Stimulated activated CD8-positive, alpha-beta memory T cell treated with anti-CD3 and anti-CD28 coated beads, Interleukin-15, amount 100 ng/mL, for 24 hours (primary cell): ENCODE measurements around the gene SLC9B1.
"Not testable (repeated sequence)": the region's sequence is repeated elsewhere in the genome, so short reads cannot be mapped to it uniquely, and the experiment has no call there.

Source experiments
- DNase-seq: peaks from one replicate; pipeline ENCODE4 v3.0.0-alpha.2; 2020; ENCODE audit warnings: low read depth

SLC9B1 gene

DNA sequence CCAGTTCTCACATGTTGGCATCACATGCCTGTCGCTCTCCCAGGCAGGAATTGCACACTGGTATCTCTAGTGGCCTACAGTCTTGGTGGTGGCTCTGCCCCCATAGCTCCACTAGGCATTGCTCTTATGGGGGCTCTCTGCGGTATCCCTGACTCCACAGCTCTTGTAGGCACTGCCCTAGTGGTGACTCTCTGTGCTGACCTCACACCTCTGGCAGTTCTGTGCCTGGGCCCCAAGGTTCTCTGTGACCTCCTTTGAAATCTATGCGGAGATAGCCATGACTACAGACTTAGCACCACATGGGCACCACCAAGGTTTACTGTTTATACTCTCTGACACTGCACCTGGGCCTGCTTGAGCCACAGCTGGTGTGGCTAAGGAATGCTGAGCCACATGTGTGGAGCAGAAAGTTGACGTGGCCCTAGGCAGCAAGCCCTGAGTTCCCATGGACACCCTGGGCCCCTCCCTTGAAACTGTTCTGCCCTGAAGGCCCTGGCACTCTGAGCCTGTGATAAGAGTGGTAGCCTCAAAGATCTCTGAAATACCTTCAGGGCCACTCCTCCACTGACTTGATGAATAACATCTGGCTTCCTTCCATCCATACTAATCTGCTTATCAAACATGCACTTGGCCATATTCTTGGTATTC is 8.0 kb downstream of the SLC9B1 start:
- DNase-seq, result no peak

DNA sequence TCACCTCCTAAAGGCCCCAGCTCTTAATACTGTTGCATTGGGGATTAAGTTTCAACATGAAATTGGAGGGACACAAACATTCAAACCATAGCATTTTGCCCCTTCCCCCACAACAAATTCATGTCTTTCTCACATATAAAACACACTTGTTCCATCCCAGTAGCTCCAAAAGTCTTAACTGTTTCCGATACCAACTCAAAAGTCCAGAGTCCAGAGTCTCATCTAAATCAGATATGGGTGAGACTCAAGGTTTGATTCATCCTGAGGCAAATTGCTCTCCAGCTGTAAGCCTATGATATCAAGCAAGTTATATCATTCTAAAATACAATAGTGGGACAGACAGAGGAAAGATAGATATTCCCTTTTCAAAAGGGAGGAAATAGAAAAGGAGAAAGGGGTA is 8.7 kb downstream of the SLC9B1 start:
- no peak for DNase-seq

DNA sequence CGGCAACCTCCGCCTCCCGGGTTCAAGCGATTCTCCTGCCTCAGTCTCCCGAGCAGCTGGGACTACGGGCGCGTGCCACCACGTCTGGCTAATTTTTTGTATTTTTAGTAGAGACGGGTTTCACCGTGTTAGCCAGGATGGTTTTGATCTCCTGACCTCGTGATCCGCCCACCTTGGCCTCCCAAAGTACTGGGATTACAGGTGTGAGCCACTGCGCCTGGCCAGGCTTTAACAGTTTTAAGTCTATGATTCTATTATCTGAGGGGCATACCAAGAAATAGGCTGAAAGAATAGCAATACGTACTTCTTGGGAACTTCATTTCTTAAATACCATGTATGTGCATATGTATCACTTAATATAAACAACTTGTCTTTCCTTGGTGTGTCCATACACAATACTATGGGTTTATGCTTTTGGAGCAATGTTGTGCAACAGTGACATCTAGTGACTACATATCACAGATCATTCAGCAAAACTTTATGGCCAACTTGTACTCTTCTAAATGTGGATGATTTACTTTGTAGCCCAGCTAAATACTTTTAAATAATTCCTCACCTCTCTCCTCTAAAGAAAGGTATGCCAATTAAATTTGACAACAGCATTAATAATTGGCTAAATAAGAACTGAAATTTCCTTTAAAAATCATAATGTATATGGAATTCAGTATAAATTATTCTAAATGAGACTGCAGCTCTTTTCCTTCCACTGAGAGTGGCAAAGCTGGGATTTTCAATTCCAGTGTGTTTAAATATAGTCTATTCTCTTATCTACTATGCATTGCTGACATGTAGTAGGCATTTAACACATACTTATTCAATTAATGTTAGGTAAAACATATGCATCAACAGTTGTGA is 10.4 kb downstream of the SLC9B1 start:
- DNase-seq, result no peak

GRCh38 chr4:103002551-103002950 is 17.0 kb downstream of the SLC9B1 start:
- no peak for DNase-seq

DNA sequence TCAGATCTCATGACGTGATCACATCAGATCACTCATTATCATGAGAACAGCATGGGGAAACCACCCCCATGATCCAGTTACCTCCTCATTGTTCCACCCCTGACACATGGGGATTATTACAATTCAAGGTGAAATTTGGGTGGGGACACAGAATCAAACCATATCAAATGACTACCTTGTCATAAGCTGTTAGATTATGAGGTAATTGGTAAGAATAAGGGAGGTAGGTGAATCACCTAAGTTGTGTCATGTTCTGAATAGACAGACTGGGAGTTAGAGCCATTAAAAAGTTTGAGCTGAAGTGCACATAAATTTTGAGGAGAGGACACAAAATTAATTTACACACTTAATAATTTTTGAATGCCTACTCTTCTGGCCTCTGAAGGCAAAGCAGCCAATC is 24.7 kb downstream of the SLC9B1 start:
- no peak for DNase-seq

GRCh38 chr4:102993985-102994384 is 25.5 kb downstream of the SLC9B1 start:
- DNase-seq, result not testable (repeated sequence)

DNA sequence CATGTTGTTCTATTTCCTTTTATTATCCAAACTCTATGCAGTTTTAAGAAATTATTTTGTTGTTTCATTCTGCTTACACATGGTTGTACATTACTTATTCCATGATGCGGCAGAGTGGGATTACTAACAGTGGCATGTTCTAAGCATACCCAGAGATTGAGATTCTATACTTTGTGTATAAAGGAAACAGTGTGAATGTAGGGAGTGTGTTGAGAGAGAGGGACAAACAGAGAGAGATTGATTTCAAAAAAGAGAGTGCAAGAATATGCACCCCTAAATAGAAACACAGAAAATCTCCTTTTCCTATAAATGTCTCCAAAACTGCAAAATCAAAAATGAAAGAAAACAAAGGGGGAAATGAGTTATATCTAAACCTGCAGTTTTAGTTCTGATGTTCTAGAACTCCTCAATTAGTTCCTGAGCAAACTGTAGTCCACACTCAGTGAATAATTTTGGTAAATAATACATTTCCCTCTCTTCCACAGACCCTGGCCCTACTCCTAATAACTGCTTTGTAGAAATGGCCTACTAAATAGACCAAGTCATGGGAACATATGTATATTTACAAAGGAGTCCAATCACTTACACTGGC is 31.0 kb downstream of the SLC9B1 start:
- DNase-seq, result no peak

DNA sequence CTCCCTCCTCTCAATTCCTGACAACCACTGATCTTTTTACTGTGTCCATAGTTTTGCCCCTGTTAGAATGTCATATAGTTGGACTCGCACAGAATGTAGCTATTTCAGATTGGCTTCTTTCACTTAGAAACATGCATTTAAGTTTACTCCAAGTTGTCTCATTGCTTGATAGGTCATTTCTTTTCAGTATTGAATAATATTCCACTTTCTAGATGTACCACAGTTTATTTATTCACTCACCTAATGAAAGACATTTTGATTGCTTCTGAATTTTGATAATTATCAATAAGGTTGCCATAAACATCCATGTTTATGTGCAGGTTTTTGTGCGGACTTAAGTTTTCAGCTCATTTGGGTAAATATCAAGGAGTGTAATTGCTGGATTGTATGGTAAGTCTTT is 38.5 kb downstream of the SLC9B1 start:
- DNase-seq, result no peak

GRCh38 chr4:102961813-102962212 is 57.7 kb downstream of the SLC9B1 start:
- not testable (repeated sequence) for DNase-seq

GRCh38 chr4:102959496-102959895 is 60.0 kb downstream of the SLC9B1 start:
- DNase-seq, result no peak

DNA sequence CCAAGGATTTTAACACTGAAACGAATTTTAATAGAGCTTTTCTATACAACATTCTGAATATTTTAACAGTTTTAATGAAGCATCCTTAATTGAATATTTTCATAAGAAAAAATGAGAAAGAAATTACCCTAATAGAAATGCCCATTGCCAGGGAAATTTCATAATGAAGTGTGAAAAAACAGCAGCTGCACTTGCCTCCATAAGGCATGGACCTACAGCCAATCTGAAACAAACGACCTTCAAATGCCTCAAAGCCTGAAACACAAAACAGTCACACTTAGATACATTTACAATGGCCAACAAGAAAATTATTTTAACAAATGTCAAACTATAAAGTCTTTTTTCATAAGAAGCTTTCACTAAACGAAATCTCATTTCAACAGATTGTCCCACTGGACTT is 74.4 kb downstream of the SLC9B1 start:
- no peak for DNase-seq

GRCh38 chr4:102938063-102938462 is 81.4 kb downstream of the SLC9B1 start:
- DNase-seq, result not testable (repeated sequence)

DNA sequence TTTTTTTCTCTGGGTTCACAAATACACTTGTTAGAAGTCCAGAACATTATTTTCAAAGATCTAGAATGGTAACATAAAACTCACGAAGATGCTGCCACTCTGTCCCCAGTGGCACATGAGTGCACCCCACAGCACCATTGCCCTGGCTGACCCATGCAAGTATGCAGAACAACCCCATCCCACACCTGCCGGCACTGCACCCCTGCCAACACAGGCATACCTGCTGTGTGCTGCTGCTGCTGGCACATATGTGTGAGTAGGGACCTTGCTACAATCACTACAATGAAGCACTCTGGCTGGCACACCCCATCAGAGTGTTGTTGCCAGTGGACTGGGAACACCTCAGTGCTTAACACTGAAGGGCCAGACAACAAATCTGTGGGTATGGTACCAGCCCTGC is 83.8 kb downstream of the SLC9B1 start:
- no peak for DNase-seq

DNA sequence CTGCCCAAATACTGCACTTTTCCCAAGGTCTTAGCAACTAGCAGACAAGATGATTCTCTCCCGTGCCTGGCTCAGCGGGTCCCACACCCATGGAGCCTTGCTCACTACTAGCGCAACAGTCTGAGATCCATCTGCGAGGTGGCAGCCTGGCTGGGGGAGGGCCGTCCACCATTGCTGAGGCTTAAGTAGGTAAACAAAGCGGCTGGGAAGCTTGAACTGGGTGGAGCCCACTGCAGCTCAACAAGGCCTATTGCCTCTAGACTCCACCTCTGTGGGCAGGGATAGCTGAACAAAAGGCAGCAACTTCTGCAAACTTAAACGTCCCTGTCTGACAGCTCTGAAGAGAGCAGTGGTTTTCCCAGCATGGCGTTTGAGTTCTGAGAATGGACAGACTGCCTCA is 99.8 kb downstream of the SLC9B1 start:
- not testable (repeated sequence) for DNase-seq

DNA sequence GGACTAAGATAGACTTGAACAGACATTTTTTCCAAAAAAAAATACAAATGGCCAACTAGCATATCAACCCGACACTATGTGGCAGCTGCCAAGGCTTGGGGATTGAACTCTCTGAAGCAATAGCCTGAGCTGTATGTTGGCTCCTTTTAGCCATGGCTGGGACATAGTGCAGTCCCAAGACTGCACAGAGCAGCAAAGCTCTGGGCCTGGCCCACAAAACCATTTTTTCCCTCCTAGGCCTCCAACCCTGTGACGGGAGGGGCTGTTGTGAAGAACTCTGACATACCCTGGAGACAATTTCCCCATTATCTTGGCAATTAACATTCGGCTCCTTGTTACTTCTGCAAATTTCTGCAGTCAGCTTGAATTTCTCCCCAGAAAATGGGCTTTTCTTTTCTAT is 100.6 kb downstream of the SLC9B1 start:
- no peak for DNase-seq

DNA sequence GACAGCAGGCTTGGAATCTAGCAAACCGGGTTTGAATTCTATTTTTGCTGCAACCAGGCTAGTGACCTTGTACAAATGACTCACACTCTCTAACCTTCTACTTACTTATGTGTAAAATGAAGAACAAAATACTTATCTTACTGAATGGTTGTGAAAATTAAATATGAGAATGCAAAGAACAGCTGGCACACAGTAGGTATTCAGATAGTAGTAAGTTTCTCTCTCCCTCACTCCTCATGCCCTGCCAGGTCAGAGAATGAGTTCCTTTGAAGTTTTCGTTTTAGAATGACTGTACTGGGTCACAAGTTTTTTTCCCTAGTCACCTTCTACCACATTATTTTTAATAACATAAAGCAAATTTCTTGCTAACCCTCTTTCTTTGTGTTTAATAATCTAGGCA is 117.7 kb downstream of the SLC9B1 start:
- no peak for DNase-seq

DNA sequence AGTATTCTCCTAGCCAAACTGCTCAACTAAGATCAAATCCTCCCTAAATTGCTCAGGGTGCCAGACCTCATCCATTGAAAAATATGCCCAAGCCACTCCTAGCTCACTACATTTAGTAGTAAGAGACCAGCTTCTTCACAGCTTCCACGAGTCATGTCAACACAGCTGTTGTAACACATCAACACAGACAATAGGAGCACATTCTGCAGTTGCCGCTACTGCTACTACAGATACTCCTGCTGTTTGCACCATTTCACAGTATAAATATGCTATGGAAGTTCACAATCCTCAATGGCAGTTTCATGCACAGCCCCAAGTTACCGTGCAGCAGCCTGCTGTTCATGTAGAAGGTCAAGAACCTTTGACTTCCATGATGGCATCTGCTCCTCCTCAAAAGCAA is 121.9 kb downstream of the SLC9B1 start:
- not testable (repeated sequence) for DNase-seq

DNA sequence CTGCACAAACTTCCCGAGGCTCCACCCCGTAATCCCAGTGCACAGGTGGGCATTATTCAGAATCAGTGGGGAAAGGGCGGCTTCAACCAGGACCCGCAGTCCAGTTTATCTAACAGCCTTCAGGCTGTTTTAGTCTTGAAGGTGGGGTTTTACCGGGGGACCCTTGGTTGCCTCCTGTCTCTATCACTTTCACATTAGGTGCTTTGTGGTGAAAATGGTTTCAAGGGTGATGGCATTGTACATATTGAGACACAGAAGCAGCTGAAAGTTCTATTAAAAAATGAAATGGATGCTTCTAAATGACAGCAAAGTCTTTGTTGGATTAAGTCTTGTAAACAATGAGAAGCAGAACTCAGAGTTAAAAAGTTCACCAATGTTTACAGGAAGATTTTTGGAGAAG is 123.0 kb downstream of the SLC9B1 start:
- not testable (repeated sequence) for DNase-seq

GRCh38 chr4:102889866-102890265 is 129.6 kb downstream of the SLC9B1 start:
- not testable (repeated sequence) for DNase-seq

DNA sequence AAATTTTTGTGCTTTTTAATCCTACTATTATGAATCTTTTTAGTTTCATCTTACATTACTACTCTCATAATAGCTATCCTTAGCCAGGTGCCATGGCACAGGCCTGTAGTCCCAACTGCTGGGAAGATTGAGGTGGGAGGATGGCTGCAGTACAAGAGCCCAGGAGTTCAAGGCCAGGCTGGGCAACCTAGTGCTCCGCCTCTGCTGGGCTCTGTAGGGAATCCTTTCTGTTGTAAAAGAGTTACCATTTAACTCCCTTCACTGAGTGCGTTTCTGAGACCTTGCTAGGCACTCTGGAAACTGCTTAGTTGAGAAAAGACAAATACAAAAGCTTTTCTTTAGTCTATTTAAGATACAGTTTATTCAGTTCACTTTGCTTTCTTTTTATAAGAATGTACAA is 130.9 kb downstream of the SLC9B1 start:
- not testable (repeated sequence) for DNase-seq

DNA sequence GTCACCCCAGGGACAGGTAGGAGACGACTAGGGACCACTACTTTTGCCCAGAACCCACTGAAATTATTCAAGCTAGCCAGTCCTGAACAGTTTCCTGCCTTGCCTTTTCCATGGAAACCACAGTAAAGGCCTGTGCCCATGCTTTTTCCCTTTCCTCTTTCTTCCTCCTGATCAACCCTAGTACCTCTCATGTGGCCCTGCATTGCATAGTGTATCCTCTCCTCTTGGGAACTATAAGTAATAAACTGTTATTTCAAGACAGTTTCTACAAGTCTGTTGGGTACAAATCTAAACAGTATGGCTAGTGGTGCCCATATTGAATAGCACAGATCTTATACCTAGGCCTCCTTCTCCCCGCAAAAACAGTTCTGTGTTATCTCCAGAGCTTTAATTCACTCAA is 136.2 kb downstream of the SLC9B1 start:
- no peak for DNase-seq

- DNase-seq, result no peak
Measured at GRCh38 chr4:102881343-102881742, 138.2 kb downstream of the SLC9B1 start.

DNA sequence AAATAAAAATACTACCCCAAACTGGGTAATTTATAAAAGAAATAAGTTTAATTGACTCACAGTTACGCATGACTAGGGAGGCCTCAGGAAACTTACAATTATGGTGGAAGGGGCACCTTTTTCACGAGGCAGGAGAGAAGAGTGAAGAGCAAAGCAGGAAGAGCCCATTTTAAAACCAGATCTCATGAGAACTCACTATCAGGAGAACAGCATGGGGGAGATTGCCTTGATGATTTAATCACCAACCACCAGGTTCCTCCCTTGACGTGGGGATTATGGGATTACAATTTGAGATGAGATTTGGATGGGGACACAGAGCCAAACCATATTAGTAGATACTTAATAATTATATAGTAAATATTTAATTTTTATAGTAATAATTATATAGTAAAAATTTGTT is 140.6 kb downstream of the SLC9B1 start:
- no peak for DNase-seq
